ENCODE results near the gene CAB39. TPM values are rescaled to one million over a fixed set of nuclear protein-coding genes. Genes with fewer than 3 reads are reported as not detected.
"Not testable (repeated sequence)": the region's sequence is repeated elsewhere in the genome, so short reads cannot be mapped to it uniquely, and the experiment has no call there.

CAB39 gene
- total RNA-seq, 1 experiment from 2014 or later: 28.6 TPM

DNA sequence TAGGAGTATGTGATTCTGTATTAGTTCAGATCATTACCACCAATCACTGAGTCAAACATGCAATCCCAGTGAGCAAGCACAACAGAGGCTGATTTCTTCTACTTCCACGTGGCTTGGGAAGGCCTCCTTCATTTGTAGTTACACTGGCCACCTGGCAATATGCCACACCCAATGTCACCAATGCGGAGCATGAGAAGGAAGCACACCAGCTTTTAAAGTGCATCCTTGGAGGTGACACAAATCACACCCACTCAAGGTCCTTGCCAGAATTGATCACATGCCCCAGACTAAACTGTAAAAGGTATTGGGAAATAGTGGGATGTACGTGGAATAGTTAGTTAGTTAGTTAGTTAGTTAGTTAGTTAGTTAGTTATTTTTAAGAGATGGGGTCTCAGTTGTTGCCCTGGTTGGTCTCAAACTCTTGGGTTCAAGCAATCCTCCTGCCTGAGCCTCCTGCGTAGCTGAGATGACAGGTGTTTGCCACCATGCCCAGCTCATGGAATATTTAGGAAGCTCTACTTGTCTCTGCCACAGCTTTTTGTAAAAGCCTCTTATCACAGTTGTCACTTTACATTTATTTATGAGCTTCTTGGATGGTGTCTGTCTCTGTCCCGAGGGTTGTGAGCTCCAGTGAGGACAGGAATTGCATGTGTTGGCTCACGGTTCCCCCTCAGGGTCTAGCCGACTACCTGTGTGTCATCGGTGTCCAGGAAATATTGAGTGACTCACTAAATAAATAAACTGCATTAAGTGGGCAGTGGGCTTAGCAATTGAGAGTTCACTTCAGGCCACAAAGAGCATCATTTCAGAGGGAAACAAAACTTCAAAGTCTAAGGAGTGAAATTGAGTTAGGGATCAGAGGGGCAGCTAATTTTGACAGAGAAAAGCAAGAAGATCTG lies 28.1 kb upstream of the CAB39 start:
- DNase-seq (ENCODE audit: low spot score): peak; percentile 46

DNA sequence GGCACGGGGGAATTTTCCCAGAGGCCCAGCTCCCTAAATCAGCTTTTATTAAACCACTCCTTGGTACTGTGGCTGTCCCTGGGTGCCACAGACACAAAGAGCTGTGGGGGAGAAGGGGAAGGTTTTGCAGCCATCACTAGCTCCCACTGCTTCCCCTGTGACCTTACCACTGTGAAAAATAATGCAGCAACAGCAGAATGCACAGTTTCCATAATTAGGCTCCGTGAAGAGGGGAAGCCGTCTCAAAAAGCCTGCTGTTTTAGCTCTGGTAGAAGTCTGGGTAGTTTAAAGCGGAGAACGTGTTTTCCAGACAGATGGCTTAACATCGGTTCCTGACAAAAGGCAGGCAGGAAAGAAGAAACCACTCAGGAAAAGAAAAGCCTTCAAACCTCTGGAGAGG lies 27.5 kb upstream of the CAB39 start:
- no peak for DNase-seq (ENCODE audit: low spot score)

DNA sequence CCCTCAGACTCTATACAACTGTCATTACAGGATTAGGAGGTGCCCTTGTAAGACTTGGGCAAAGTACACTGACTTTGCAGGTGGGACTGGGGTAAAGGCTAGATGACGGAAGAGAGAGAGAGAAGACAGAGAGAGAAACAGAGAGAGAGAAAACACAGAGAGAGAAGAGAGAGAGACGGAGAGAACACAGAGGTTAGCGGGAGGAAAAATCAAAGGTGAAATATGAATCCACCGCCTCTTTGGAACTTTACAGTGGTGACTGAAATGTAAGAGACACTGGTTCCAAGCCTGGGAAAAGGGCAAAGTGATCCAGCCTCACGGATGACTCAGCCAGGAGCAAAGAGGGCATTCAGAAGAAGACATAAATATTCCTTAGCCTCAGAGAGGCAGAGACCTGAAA lies 25.1 kb upstream of the CAB39 start:
- peak; percentile 66 for DNase-seq (ENCODE audit: low spot score)

DNA sequence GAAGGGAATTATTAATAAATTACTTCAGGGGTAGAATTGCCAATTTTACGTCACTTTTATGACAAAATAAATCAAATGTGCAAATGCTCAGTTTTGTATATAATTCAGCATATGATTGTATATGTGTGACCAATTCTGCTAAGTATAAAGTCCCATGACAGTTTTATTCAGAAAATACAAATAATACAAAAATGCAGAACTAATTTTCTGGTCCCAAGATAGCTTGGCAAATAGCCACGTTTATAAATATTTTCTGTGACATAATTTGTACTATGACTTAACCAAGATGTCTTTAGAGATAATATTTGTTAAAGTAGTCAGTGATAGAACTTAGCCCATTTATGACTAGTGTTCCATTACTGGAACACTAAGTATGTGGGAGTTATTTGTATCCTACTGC lies 24.2 kb upstream of the CAB39 start:
- DNase-seq (ENCODE audit: low spot score): no peak

DNA sequence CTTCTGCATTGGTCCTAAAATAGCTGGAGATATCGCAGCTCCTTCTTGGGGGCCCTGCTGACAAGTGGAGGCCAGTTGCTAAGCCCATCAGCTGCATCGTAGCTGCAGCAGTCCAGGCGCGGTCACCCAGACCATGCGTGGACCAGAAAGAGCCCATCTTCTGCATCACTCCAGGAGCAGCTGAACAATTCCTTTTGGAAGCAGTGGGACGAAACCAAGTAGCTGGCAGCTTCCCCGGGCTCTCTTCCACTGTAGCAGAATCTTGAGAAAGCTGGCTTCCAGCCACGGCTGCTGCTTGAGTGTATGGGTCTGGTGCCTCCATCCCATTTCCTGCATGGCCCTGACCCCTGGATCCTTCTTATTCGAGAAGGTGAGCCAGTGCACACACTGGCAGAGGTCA lies 22.2 kb upstream of the CAB39 start:
- DNase-seq (ENCODE audit: low spot score): no peak

DNA sequence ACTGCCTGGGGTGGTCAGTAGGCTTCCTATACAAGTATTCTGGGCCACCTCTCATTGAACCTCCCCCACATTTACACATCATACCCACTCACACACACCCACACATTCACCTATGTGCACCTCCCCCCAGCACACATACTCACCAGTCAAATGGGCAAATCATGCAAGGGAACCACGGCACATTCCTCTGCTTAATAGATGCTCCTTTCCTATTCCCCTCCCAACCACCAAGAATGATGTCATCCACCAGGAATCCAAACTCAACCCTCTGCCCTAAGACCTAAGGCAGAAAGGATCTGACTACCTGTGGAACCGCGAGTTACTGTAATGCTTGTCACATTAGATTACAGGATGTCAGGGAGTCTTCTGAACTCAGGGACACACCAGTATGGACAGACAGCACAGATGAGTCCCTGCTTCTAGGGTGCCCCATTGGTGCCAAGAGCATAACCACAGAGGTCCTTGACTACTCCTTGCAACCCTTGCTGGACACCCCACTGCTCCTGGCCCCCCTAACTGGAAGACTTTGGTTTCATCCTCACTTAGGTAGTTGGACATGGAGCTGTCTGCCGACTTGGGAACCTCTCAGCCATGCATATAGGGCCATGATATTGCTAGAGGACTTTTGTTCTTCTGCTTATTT lies 21.5 kb upstream of the CAB39 start:
- DNase-seq (ENCODE audit: low spot score): peak; percentile 70

DNA sequence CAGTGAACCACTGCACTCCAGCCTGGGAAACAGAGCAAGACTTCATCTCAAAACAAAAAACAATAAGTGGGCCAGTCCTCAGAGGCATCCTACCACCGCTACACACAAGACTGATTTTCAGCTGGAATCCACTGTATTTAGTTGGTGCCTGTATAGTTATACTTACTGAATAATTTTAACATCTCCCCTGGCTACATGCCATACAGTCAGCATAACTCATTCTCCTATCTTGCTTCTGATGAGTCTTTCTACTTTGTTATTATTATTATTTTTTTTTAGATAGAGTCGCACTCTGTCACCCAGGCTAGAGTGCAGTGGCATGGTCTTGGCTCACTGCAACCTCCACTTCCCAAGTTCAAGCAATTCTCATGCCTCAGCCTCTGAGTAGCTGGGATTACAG lies 19.9 kb upstream of the CAB39 start:
- DNase-seq (ENCODE audit: low spot score): no peak

DNA sequence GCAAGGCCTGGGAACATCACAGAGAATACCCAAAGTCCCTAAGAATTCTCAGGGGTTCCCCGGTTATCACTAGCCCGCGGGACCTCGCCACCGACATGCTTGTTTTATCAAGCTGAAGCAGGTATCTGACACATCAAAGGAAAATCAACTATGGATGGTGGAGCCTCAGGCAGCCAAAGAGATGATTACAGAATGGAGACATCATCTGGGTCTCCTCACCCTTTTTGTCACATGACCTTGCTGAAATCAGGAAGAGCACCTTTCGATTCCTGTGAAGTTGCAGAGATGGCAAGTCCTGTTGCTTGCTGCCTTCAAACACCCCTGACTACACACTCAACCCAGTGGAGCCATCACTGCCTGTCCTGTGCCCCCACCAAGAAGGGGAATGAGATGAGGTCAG lies 19.2 kb upstream of the CAB39 start:
- DNase-seq (ENCODE audit: low spot score): no peak

DNA sequence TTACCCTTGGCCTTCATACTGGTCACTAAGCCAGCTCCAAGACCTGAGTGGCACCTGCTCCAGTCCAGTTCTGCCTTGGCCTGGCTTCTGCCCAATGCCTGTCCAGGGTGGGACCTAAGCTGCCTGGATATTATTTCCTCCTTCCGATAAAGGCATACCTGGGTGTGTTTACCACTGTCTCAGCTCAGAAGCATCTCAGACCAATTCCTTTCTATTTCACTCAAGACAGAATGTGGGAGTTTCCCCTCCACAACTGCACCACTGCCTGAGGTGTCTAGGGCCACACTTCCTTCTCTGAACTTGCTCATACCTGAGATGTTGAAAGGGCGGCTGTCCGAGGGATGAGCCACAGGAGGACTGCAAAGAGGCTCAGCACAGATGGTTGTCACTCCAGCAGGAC lies 18.4 kb upstream of the CAB39 start:
- DNase-seq (ENCODE audit: low spot score): peak; percentile 49

DNA sequence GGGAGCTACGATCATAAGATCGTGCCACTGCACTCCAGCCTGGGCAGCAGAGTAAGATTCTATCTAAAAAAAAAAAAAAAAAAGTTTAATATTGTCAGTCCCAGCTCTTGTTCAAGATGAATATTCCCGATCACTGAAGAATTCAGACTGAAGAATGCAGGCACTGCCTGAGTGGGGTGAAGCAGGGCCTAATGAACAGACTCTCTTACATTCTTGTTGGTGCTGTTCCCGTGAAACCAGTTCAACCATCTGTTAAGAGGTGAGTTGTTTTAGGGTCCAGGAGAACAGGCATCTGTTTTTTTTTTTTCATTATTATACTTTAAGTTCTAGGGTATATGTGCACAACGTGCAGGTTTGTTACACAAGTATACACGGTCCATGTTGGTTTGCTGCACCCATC lies 17.1 kb upstream of the CAB39 start:
- DNase-seq (ENCODE audit: low spot score): no peak

DNA sequence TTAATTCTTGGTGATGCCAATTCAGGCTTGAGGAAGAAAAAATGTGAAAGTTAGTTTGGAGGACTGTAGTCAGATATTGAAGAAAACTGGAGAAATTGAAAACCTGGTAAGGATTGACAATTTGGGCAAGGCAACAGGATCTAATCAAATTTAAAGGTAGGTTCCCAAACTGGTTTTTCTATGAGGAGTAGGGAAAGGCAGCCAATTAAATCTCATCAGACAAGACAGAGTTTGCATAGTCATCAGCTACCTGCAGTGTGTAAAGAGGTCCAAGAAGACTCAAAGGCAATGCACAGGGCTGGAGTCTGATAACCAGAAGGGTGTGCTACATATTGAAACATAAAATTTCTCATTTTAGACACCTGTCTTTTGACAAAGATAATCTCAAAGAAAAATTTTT lies 16.0 kb upstream of the CAB39 start:
- DNase-seq (ENCODE audit: low spot score): no peak

DNA sequence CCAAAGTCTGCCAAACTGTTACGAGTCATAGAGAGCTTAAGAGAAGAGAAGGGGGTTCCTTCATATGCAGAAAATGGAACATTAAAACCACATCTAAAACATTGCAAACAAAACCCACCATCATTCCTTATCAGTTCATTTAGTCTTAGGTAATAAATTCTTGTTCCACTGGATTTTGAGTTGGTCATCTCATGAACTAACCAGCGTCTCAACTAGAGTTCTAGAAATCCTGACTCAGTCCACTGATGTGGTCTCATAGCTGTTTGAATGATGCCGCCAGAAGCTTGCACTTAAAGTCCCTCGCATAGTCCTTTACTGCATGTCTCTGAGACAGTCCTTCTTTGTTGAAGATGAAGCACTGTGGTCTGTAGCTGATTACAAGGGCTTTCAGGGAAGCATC lies 15.0 kb upstream of the CAB39 start:
- no peak for DNase-seq (ENCODE audit: low spot score)

DNA sequence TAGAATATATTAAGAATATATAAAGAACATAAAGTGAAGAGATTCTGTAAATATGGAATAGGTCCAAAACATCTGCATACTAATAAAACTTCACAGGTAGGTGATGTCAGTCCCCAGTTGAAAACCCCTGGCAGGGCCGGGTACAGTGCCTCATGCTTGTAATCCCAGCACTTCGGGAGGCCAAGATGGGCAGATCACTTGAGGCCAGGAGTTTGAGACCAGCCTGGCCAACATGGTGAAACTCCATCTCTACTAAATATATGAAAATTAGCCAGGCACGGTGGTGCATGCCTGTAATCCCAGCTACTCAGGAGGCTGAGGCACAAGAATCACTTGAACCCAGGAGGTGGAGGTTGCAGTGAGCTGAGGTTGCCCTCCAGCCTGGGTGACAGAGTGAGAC lies 13.9 kb upstream of the CAB39 start:
- DNase-seq (ENCODE audit: low spot score): not testable (repeated sequence)

DNA sequence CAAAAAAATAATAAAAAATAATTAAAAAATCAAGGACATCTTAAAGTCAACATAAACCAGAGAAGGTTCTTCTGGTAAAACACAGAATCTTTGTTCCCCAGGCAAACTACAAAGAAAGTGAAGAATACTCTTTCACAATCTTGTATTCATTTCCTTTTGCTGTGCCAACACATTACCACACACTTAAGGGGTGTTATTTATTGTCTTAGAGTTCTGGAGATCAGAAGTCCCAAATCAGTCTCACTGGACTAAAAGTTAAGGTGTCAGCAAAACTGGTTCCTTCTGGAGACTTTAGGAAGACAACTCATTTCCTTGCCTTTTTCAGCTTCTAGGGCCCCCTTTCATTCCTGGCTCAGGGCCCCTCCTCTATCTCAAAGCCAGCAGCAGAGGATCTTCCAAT lies 12.2 kb upstream of the CAB39 start:
- no peak for DNase-seq (ENCODE audit: low spot score)

DNA sequence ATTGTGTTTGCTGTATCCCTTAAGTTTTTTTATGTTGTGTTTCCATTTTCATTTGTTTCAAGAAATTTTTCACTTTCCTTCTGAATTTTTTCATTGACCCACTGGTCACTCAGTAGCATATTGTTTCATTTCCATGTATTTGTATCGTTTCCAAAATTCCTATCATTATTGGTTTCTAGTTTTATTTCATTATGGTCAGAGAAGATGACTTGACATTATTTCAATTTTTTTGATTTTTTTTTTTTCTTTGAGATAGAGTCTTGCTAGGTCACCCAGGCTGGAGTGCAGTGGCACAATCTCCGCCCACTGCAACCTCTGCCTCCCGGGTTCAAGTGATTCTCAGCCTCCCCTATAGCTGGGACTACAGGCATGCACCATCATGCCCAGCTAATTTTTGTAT lies 11.3 kb upstream of the CAB39 start:
- DNase-seq (ENCODE audit: low spot score): no peak

DNA sequence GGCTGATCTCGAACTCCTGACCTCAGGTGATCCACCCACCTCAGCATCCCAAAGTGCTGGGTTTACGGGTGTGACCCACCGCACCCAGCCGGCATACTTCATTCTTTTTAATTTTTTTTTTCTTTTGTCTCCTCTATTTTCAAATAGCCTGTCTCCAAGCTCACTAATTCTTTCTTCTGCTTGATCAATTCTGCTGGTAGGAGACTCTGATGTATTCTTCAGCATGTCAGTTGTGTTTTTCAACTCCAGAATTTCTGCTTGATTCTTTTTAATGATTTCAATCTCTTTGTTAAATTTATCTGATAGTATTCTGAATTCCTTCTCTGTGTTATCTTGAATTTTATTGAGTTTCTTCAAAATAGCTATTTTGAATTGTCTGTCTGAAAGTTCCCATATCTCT lies 10.2 kb upstream of the CAB39 start:
- not testable (repeated sequence) for DNase-seq (ENCODE audit: low spot score)

DNA sequence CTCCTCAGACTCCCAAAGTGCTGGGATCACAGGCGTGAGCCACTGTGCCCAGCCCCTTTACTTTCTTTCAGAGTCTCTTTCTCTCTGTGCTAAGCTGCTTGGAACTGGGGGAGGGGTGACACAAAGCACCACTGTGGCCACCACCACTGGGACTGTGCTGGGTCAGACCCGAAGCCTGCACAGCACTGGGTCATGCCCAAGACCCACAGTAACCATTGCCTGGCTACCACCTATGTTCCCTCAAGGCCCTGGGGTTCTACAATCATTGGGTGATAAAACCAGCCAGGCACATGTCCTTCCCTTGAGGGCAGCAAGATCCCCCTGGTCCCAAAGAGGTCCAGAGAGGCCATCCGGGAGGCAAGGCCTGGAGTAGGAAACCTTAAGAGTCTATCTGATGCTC lies 9.1 kb upstream of the CAB39 start:
- DNase-seq (ENCODE audit: low spot score): no peak

DNA sequence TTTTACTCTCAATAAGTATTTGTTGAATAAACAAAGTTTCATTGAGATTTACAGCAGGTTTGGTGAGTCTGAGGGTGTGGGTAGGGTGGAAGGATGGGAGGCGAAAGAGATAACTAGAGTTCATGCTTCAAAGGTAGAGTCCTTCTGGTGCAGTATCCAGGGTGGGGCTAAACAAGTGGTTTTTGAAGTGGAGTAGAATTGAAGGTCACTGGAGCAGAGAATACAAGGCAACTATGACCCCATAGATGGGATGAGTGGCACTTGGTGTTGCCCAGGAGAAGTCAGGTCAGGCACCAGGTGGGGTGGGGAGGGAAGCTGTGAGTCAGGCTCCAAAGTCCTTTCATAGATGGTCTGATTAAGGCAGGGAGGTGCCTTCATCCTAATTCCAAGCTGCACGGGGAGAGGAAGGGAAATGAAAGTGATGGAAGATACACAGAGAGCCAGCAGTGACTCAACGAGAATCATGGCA lies 6.6 kb upstream of the CAB39 start:
- peak; percentile 89 for DNase-seq (ENCODE audit: low spot score)

DNA sequence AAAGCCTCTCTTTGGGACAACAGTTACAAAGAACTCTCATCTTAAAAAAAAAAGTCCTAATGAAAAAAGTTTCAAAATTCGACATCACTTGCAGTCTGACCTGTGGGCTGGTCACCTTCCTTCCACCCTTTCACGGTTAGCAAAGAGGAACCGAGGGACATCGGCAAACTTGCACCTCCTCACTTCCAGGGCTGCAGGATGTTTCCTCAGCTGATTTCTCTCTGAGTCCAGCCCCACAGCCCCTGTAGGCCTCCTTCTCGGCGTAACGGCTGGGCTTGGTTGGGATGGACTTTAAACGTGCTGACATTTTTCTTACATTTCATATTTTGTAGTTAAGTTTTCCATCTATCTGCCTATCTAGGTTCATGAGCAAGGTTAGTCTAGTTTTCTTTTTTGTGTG lies 5.7 kb upstream of the CAB39 start:
- no peak for DNase-seq (ENCODE audit: low spot score)

DNA sequence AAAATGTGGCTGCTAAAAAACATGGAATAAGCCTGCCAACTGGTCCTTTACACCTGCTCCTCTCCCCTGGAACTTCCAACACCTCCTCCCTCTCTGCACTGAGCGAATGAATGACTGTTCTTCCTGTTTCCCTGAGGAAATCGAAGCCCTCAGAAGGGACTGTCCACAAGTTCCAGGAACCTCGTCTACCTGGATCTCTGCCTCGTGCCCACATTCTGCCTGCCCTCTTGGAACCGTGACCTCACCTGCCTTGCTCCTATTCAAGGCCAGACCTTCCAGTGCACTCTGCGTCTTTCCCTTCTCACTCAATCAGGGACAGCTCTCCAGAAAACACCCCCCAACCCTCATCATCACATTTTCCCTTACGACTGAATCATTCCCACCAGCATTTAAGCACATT lies 4.4 kb upstream of the CAB39 start:
- DNase-seq (ENCODE audit: low spot score): no peak

DNA sequence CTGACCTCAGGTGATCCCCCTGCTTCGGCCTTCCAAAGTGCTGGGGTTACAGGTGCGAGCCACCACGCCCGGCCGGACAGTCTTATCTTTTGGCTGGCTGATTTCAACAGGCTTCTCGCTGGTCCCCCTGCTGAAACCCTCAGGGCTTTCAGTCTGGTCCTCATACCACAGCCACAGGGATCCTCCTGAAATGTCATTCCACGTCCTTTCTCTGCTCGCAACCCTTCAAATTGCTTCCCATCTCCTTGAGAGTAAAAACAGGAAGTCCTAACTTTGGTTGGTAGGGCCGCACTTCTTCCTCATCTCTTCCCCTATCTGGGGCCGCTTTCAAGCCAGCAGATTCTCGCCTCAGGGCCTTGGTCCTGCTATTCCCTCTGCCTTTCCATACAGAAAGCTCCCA lies 1.4 kb upstream of the CAB39 start:
- no peak for DNase-seq (ENCODE audit: low spot score)

DNA sequence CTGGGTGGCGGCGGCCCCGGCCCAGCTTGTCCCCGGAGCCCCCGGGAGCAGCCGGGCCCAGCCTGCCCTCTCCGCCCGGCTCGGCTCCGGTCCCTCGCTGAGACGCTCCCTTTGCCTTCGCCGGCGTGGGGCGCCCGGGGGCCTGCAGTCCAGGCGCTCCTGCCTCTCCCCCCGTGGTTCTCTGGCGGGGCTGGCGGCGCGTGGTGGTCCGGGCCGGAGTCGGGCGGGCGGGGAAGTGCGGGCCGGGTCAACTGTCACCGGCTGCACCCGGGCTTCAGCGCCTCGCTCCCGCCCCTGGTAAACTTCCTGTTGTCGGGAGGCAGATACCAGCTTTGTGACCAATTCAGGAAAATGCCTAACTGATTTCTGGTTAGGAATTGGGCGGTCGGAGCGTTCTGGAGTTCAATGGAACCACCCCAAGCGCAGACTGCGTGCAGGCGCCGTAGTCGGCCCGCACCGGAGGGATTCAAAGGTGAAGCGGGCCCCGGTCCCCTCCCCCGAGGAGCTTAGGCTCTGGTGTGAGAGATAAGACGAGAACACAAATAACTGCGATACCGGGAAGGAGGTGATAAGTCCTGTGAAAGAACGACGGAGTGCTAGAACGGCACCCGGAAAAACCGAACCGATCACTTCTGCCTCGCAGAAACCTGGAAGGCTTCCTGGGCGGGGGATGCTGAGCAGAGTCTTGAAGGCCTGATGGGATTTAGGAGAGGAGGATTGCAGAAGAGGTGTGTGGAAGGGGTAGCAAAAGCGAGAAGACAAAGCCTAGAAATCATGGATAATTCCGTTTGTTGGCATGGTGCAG lies 891 bp downstream of the CAB39 start:
- DNase-seq (ENCODE audit: low spot score): peak; percentile 72

Data from HT-29 (cell line).